Smooth muscle cell (in vitro differentiated cells): ENCODE data around the gene FHAD1. TPM values are rescaled to one million over a fixed set of nuclear protein-coding genes. Genes with fewer than 3 reads are reported as not detected.

Source experiments
- DNase-seq: peaks from one replicate; lab custom pipeline; 2025; ENCODE audit not compliant: unreplicated experiment; lab: John Stamatoyannopoulos, UW
- H2AFZ ChIP-seq: fragments of 200-600 bp; sonication (generic); 2 replicates; pipeline ENCODE4 v1.6.0; 2016; ENCODE audit warnings: antibody characterized with exemption, low read depth, mild to moderate bottlenecking
- H3F3A ChIP-seq: fragments of 200-600 bp; sonication (generic); 2 replicates; pipeline ENCODE4 v1.6.0; 2017; ENCODE audit warnings: antibody characterized with exemption, low read depth
- H3K27ac ChIP-seq: fragments of 200-600 bp; sonication (generic); 2 replicates; pipeline ENCODE4 v1.5.1; 2016; ENCODE audit warnings: low read depth, mild to moderate bottlenecking
- H3K27me3 ChIP-seq: fragments of 200-600 bp; sonication (generic); 2 replicates; pipeline ENCODE4 v1.6.1; 2016; ENCODE audit warnings: low read depth, mild to moderate bottlenecking
- H3K36me3 ChIP-seq: fragments of 200-600 bp; sonication (generic); 2 replicates; pipeline ENCODE4 v1.5.1; 2016; ENCODE audit warnings: low read depth
- H3K4me1 ChIP-seq: fragments of 200-600 bp; sonication (generic); 2 replicates; pipeline ENCODE4 v1.5.1; 2016; ENCODE audit warnings: low read depth
- H3K4me2 ChIP-seq: fragments of 200-600 bp; sonication (generic); 2 replicates; pipeline ENCODE4 v1.6.0; 2016; ENCODE audit warnings: mild to moderate bottlenecking
- H3K4me3 ChIP-seq: fragments of 200-600 bp; sonication (generic); 2 replicates; pipeline ENCODE4 v1.5.1; 2016; ENCODE audit warnings: mild to moderate bottlenecking
- H3K79me2 ChIP-seq: fragments of 200-600 bp; sonication (generic); 2 replicates; pipeline ENCODE4 v1.6.0; 2016; ENCODE audit warnings: low read depth, mild to moderate bottlenecking
- H3K9ac ChIP-seq: fragments of 200-600 bp; sonication (generic); 2 replicates; pipeline ENCODE4 v1.6.0; 2016; ENCODE audit warnings: low read depth
- H3K9me3 ChIP-seq: fragments of 200-600 bp; sonication (generic); replicated peaks from 2 replicates; pipeline ENCODE4 v1.5.1; 2016; ENCODE audit warnings: low read depth
- H4K20me1 ChIP-seq: fragments of 200-600 bp; sonication (generic); 2 replicates; pipeline ENCODE4 v1.6.0; 2016; ENCODE audit warnings: low read depth
- CTCF ChIP-seq: fragments of 200-600 bp; sonication (generic); IDR thresholded peaks from 2 replicates; pipeline ENCODE4 v1.5.1; 2017; ENCODE audit warnings: borderline replicate concordance, mild to moderate bottlenecking, antibody characterized with exemption; ENCODE audit not compliant: insufficient read depth, poor library complexity, severe bottlenecking
- whole genome bisulfite sequencing: methylation state at CpG from one replicate; pipeline ENCODE4 v1.1.7; 2016; ENCODE audit warnings: low lambda C conversion rate; 5-methylcytosine and 5-hydroxymethylcytosine counted together
- polyA plus RNA-seq: library from polyadenylated mRNA; unstranded; fragments of >200 nt; fragmentation: Nextera tagmentation; extraction: Ambion mirVana; gene quantifications from 2 replicates; pipeline ENCODE4 v1.2.1, GENCODE V29; 2016
- total RNA-seq: library from RNA; depleted of rRNA; stranded (reverse); fragments of >200 nt; gene quantifications from 2 replicates; pipeline ENCODE4 v1.2.3, GENCODE V29; 2014

The FHAD1 gene
- total and polyA plus RNA-seq, 2 experiments from 2014 or later = 0.33 TPM; not detected in 1

- Histone ChIP-seq H3K4me1 (peaks cover 9% of the 10 kb centered on the region), H3K9ac (no peak overlapping the region), H3K9me3 (no peaks in the 10 kb centered on the region), H3K4me2 (peak overlapping the region; percentile 10), H4K20me1 (no peaks in the 10 kb centered on the region), H3K4me3 (no peak overlapping the region), H3K79me2 (no peaks in the 10 kb centered on the region), H3K27me3 (no peaks in the 10 kb centered on the region), H3K27ac (no peak overlapping the region), H3F3A (no peaks in the 10 kb centered on the region), H3K36me3 (no peaks in the 10 kb centered on the region), H2AFZ (no peak overlapping the region)
- no peak for DNase-seq
- no peak for TF ChIP-seq CTCF
- 76% methylated on average over 14 of the region's 14 CpGs for WGBS
These were observed 5.1 kb downstream of the FHAD1 start for GRCh38 chr1:15251857-15252835.

DNA sequence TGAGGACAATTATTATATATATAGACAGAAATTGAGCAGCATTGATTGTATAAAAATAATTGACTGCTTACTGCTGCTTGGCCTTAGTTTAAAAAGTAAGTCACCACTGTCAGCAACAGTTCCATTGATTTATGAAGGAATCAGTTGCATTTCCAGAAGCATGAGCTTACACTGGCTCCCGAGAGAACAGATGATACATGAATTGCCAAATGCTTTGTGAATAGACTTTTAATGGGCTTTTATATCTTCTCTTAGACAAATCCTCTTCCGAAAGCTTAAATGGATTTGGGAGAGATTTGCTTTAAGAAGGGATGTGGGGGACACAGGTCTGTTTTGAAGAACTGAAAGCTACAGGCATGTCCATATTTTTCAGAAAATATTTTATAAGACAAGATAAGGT is 7.5 kb downstream of the FHAD1 start:
- no peak for DNase-seq
- peaks cover 4% of the 10 kb centered on the region for H3K4me1 ChIP-seq
- no peaks in the 10 kb centered on the region for H4K20me1 ChIP-seq
- H3K4me3 ChIP-seq = no peak overlapping the region
- no peaks in the 10 kb centered on the region for H3K9me3 ChIP-seq
- no peak for TF ChIP-seq CTCF
- H3F3A ChIP-seq = no peaks in the 10 kb centered on the region
- H3K9ac ChIP-seq = no peak overlapping the region
- WGBS = 10% methylated on average over 2 of the region's 2 CpGs
- H2AFZ ChIP-seq = no peak overlapping the region
- no peaks in the 10 kb centered on the region for H3K36me3 ChIP-seq
- H3K27ac ChIP-seq = no peak overlapping the region
- H3K27me3 ChIP-seq = no peaks in the 10 kb centered on the region
- H3K4me2 ChIP-seq = no peak overlapping the region
- no peaks in the 10 kb centered on the region for H3K79me2 ChIP-seq

DNA sequence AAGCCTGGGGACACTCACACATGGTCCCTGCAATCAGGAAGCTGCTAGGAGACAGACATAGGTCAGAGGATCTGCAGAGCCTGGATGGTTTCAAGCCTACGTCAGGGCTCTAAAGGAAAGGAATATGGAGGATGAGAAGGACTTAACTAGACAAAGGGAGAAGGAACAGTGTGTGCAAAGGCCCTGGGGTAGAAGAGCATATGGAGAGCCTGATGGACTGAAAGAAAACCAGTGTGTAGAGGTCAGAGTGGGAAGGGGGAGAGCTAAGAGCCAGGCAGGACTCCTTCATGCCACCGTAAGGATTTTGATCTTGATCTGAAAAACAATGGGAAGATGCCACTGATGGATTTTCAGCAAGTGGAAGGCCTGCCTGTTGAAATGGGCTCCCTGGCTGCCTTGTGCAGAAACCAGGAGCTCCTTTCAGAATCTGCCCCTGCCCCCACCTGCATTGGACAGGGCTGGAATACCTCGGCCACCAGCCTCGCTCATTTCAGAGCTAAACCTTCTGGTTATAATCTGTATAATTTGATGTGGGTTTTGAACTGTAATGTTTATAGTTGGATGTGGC is 8.6 kb downstream of the FHAD1 start:
- no peaks in the 10 kb centered on the region for H3K27me3 ChIP-seq
- no peak overlapping the region for H3K27ac ChIP-seq
- no peaks in the 10 kb centered on the region for H3F3A ChIP-seq
- H3K9ac ChIP-seq = no peak overlapping the region
- no peak overlapping the region for H2AFZ ChIP-seq
- H3K9me3 ChIP-seq = no peaks in the 10 kb centered on the region
- no peaks in the 10 kb centered on the region for H3K36me3 ChIP-seq
- no peaks in the 10 kb centered on the region for H4K20me1 ChIP-seq
- H3K79me2 ChIP-seq = no peaks in the 10 kb centered on the region
- TF ChIP-seq CTCF = no peak
- no peak overlapping the region for H3K4me2 ChIP-seq
- no peak for DNase-seq
- H3K4me3 ChIP-seq = no peak overlapping the region
- peaks cover 4% of the 10 kb centered on the region for H3K4me1 ChIP-seq
- WGBS = 62% methylated on average over 4 of the region's 4 CpGs
